K562 (cell line): ENCODE results near the gene SLC5A11. TPM values are rescaled to one million over a fixed set of nuclear protein-coding genes. Genes with fewer than 3 reads are reported as not detected.

Source experiments
- CBX1 ChIP-seq: sonication (generic); IDR thresholded peaks from 2 replicates; pipeline ENCODE4 v1.6.1; 2016; ENCODE audit warnings: antibody characterized with exemption, low read depth, mild to moderate bottlenecking
- CBX3 ChIP-seq, 2 experiments: IDR thresholded peaks; 1 replicate in 1 of 2; 2 replicates in 1 of 2; pipeline ENCODE4 v1.6.1; 2012; ENCODE audit warnings: inconsistent platforms in 2 of 2, low read length in 2 of 2, borderline replicate concordance in 1 of 2, control low read depth in 1 of 2
- CREB3L1 ChIP-seq: fragments of 450-650 bp; IDR thresholded peaks from 2 replicates; pipeline ENCODE4 v1.6.1; 2014; ENCODE audit warnings: low read depth, mild to moderate bottlenecking, moderate library complexity, borderline replicate concordance
- CXXC5 ChIP-seq: fragments of 250-450 bp; sonication (Bioruptor Pico); IDR thresholded peaks from 2 replicates; pipeline ENCODE4 v1.8.0; 2022; ENCODE audit warnings: inconsistent platforms, mild to moderate bottlenecking, moderate library complexity
- IFI16 ChIP-seq: fragments of 250-450 bp; sonication (Bioruptor Pico); IDR thresholded peaks from 2 replicates; pipeline ENCODE4 v2.1.2; 2022; ENCODE audit warnings: mild to moderate bottlenecking, inconsistent platforms
- KLF1 ChIP-seq: fragments of 450-650 bp; IDR thresholded peaks from 2 replicates; pipeline ENCODE4 v1.6.1; 2016; ENCODE audit warnings: missing genetic modification characterization, missing compliant biosample characterization
- NEUROD1 ChIP-seq: fragments of 150-350 bp; IDR thresholded peaks from 2 replicates; pipeline ENCODE4 v1.6.1; 2014; ENCODE audit warnings: borderline replicate concordance, low read length, low read depth; ENCODE audit not compliant: partially characterized antibody
- NFE2 ChIP-seq: IDR thresholded peaks from 2 replicates; pipeline ENCODE4 v1.6.1; 2014; ENCODE audit warnings: antibody characterized with exemption, low read depth
- PHTF2 ChIP-seq: fragments of 250-450 bp; sonication (Bioruptor Pico); IDR thresholded peaks from 2 replicates; pipeline ENCODE4 v1.5.0; 2021; ENCODE audit warnings: mild to moderate bottlenecking
- POLR3A ChIP-seq: IDR thresholded peaks from 2 replicates; pipeline ENCODE4 v1.6.1; 2011; ENCODE audit warnings: borderline replicate concordance, mild to moderate bottlenecking, moderate library complexity; ENCODE audit not compliant: insufficient read length, insufficient read depth; ENCODE audit errors: extremely low read depth
- POU5F1 ChIP-seq: fragments of 150-350 bp; IDR thresholded peaks from 2 replicates; pipeline ENCODE4 v1.6.1; 2014; ENCODE audit warnings: borderline replicate concordance, low read length, low read depth, mild to moderate bottlenecking; ENCODE audit not compliant: partially characterized antibody
- RBM25 ChIP-seq: fragments of 200-400 bp; formaldehyde crosslinking; IDR thresholded peaks from 2 replicates; pipeline ENCODE4 v1.6.1; 2018; ENCODE audit warnings: low read length, low read depth, moderate library complexity; ENCODE audit not compliant: severe bottlenecking
- RBM39 ChIP-seq: fragments of 200-400 bp; formaldehyde crosslinking; optimal IDR thresholded peaks from 2 replicates; pipeline ENCODE3; 2018; ENCODE audit warnings: low read depth, low read length
- STAT5A ChIP-seq: IDR thresholded peaks from 2 replicates; pipeline ENCODE4 v1.6.1; 2012; ENCODE audit warnings: low read length, inconsistent platforms, borderline replicate concordance
- TBL1XR1 ChIP-seq, 2 experiments: IDR thresholded peaks; 2 replicates each; pipeline ENCODE4 v1.6.1; 2012; ENCODE audit warnings: improper control_type of control experiment in 2 of 2, low read length in 2 of 2, mild to moderate bottlenecking in 1 of 2
- TCF3 ChIP-seq: sonication (generic); formaldehyde crosslinking; IDR thresholded peaks from 2 replicates; pipeline ENCODE4 v1.4.0; 2020; ENCODE audit warnings: mild to moderate bottlenecking, missing genetic modification reagents
- XRCC5 ChIP-seq: fragments of 200-400 bp; formaldehyde crosslinking; IDR thresholded peaks from 2 replicates; pipeline ENCODE4 v1.6.1; 2017; ENCODE audit warnings: low read depth, mild to moderate bottlenecking, low read length
- ZBTB34 ChIP-seq: fragments of 250-450 bp; sonication (Bioruptor Pico); IDR thresholded peaks from 2 replicates; pipeline ENCODE4 v1.8.0; 2021; ENCODE audit warnings: mild to moderate bottlenecking, moderate library complexity
- ZNF24 ChIP-seq: fragments of 450-650 bp; IDR thresholded peaks from 2 replicates; pipeline ENCODE4 v1.6.1; 2016
- ZNF444 ChIP-seq: fragments of 250-450 bp; sonication (Bioruptor Pico); IDR thresholded peaks from 2 replicates; pipeline ENCODE4 v1.4.0; 2020; ENCODE audit warnings: mild to moderate bottlenecking, moderate library complexity
- ZNF551 ChIP-seq: fragments of 250-450 bp; sonication (Bioruptor Pico); IDR thresholded peaks from 2 replicates; pipeline ENCODE4 v1.5.0; 2021; ENCODE audit warnings: mild to moderate bottlenecking, moderate library complexity
- polyA plus RNA-seq, 8 experiments: library from polyadenylated mRNA; depleted of rRNA in 4 of 8; stranded (reverse) in 5 of 8; unstranded in 3 of 8; fragments of >200 nt; fragmentation: Nextera tagmentation in 2 of 8; fragmentation: Illumina TruSeq in 1 of 8; extraction: Ambion mirVana in 2 of 8; extraction: Trizol in 1 of 8; gene quantifications; 2 replicates each; pipeline versions ENCODE4 v1.2.1 to v1.2.3, GENCODE V29; 2011 to 2014; ENCODE audit warnings: inconsistent platforms in 1 of 8, missing spikeins in 1 of 8
- total RNA-seq, 7 experiments: library from RNA; depleted of rRNA in 6 of 7; stranded (reverse); fragments of >200 nt in 6 of 7; fragmentation: Illumina TruSeq in 2 of 7; extraction: Trizol in 2 of 7; gene quantifications; 2 replicates each; pipeline versions ENCODE4 v1.2.1 to v1.2.3, GENCODE V29; 2011 to 2021; ENCODE audit warnings: low replicate concordance in 1 of 7

Gene SLC5A11
- total and polyA plus RNA-seq, 9 of the 15 experiments (the other 6 are each of a cell fraction or from before 2014, with no cell fraction given): 0.04 to 0.25 (median 0.11) TPM; not detected in 3

GRCh38 chr16:24846548-24847357 lies 990 bp downstream of the SLC5A11 start (continued):
- TF ChIP-seq RBM39 (no peak), IFI16 (no peak), ZNF24 (no peak), TCF3 (CRISPR knock-in tag) (peak; percentile 57), KLF1 (no peak), NEUROD1 (no peak), STAT5A (no peak), NFE2 (no peak), ZBTB34 (CRISPR knock-in tag) (no peak), POLR3A (no peak), PHTF2 (CRISPR knock-in tag) (no peak), CXXC5 (CRISPR knock-in tag) (no peak), CBX3 (IDR thresholded peaks at IDR 0.05; ENCODE audit: borderline replicate concordance in 1 of 2, low read length in 2 of 2) (no peak), ZNF444 (CRISPR knock-in tag) (no peak), CBX1 (no peak), CREB3L1 (no peak), RBM25 (peak; percentile 32), POU5F1 (no peak), XRCC5 (no peak), TBL1XR1 (IDR thresholded peaks at IDR 0.05; ENCODE audit: low read length in 2 of 2) (no peak), ZNF551 (CRISPR knock-in tag) (no peak)
